Measurements from ENCODE around the gene COL25A1.
"Not testable (repeated sequence)": the region's sequence is repeated elsewhere in the genome, so short reads cannot be mapped to it uniquely, and the experiment has no call there.

The COL25A1 gene

DNA sequence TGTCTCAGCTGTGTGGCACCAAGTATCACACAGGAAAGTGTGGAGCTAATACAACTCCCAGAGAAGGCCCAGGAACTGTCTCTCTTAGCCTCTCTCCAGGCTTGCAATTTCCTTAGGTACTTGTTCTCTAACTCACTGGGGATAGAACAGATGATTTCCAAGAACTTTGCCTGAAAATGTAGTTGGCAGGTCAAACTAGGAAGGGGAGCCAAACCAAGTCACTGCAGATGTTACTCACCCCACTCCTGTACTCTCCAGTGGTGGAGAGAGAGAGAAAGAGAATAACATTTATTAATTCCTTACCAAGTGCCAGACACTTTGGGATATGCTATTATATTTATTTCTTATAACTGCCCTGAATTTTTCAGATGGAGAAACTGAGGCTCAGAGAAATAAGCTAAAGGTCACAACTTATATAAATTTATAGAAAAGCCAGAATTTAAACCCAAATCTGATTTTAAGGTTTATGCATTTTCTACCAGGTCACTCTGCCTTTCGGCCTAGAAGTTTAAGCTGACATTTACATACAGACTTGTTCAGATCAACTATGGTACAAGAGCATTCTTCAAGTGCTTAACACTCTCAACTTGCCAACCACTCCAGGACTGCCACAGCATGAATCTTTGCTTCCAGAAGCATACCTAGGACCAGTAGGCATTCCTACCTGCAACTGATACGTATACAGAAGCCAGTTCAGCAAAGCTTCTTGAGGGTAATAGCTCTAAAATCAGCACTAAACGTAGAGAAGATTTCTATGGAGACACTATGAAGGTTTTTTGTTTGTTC, 291.0 kb downstream of the COL25A1 start:
- Histone ChIP-seq H3K4me1 (ENCODE audit: control insufficient read depth in 1 of 2, insufficient read depth in 2 of 2, low read length in 2 of 2) (peaks cover 6 to 17% of the 10 kb centered on the region in 2 donors), H3K4me3 (ENCODE audit: low read depth in 1 of 2, low read length in 2 of 2) (no peak overlapping the region), H3K36me3 (ENCODE audit: control insufficient read depth in 1 of 2, insufficient read depth in 2 of 2, low read length in 2 of 2) (no peaks in the 10 kb centered on the region), H3K9me3 (ENCODE audit: control insufficient read depth in 1 of 2, low read length in 2 of 2) (no peaks in the 10 kb centered on the region), H3K9ac (ENCODE audit: low read depth in 1 of 2, low read length in 2 of 2) (no peak overlapping the region), H3K27ac (ENCODE audit: low read depth, low read length) (no peak overlapping the region), H3K27me3 (ENCODE audit: control insufficient read depth in 1 of 2, insufficient read depth in 2 of 2, low read length in 2 of 2) (no peaks in the 10 kb centered on the region)

DNA sequence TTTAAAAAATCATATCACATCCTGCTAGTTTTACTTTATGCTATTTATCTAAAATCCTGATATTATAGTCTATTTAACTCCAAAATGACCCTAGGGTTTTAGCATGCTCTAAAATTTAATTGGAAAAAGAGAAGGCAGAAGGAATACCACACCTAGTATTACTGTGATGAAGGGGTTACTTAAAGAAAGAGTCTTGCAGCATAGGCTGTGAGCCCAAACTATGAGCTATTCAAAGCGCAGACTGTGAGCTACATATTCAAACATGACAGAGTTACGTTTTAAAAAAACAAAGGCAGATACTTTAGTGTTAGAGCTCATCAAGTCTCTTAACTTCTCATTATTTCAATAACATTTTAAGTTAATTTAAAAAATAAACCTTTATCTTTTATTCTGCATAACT, 291.9 kb downstream of the COL25A1 start:
- Histone ChIP-seq H3K9me3 (ENCODE audit: control insufficient read depth in 1 of 2, low read length in 2 of 2) (no peaks in the 10 kb centered on the region), H3K27ac (ENCODE audit: low read depth, low read length) (no peak overlapping the region), H3K4me3 (ENCODE audit: low read depth in 1 of 2, low read length in 2 of 2) (no peak overlapping the region), H3K36me3 (ENCODE audit: control insufficient read depth in 1 of 2, insufficient read depth in 2 of 2, low read length in 2 of 2) (no peaks in the 10 kb centered on the region), H3K4me1 (ENCODE audit: control insufficient read depth in 1 of 2, insufficient read depth in 2 of 2, low read length in 2 of 2) (peaks cover 2 to 14% of the 10 kb centered on the region in 2 donors), H3K27me3 (ENCODE audit: control insufficient read depth in 1 of 2, insufficient read depth in 2 of 2, low read length in 2 of 2) (no peaks in the 10 kb centered on the region), H3K9ac (ENCODE audit: low read depth in 1 of 2, low read length in 2 of 2) (no peak overlapping the region)

DNA sequence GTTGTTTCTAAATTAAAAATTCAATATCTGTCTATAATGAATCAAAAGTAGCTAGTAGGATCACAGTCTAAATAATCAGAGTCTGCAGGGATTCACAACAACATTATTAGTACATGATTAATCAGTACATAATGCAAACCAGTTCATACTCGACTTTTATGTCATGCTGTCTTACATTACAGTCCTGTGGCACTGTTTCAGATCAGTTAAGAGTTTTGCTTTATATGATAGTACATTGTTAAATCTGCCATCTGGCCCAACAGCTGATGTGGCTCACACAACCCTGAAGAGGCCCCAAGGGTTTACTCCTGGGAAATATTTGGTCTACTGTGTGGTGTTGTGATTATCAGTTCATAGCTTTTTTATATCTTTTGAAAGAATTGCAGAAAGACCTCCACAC, 292.5 kb downstream of the COL25A1 start:
- no peaks in the 10 kb centered on the region for H3K9me3 ChIP-seq (ENCODE audit: control insufficient read depth in 1 of 2, low read length in 2 of 2)
- H3K9ac ChIP-seq (ENCODE audit: low read depth in 1 of 2, low read length in 2 of 2) = no peak overlapping the region
- H3K4me3 ChIP-seq (ENCODE audit: low read depth in 1 of 2, low read length in 2 of 2) = no peak overlapping the region
- H3K27ac ChIP-seq (ENCODE audit: low read depth, low read length) = no peak overlapping the region
- peaks cover 0 to 9% of the 10 kb centered on the region in 2 donors for H3K4me1 ChIP-seq (ENCODE audit: control insufficient read depth in 1 of 2, insufficient read depth in 2 of 2, low read length in 2 of 2)
- H3K27me3 ChIP-seq (ENCODE audit: control insufficient read depth in 1 of 2, insufficient read depth in 2 of 2, low read length in 2 of 2) = no peaks in the 10 kb centered on the region
- no peaks in the 10 kb centered on the region for H3K36me3 ChIP-seq (ENCODE audit: control insufficient read depth in 1 of 2, insufficient read depth in 2 of 2, low read length in 2 of 2)

DNA sequence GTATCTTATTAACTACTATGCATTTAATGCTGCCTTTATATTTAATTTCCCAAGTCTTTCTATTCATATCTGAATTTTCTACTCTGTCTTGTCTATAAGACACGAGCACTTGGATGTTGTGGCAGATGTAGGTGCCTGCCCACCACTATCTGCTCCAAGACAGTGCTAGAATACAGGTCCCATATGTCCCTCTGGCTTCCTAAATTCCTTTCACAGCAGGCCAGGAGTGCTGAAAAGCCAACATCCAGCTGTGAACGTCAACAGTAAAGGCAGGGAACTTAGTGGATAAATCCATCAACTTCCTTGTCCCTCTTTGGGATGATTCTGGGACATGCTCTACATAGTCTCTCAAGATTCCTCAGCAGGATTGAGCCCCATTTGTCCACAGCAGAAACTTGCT, 294.5 kb downstream of the COL25A1 start:
- H3K4me1 ChIP-seq (ENCODE audit: control insufficient read depth in 1 of 2, insufficient read depth in 2 of 2, low read length in 2 of 2) = peaks cover 0 to 5% of the 10 kb centered on the region in 2 donors
- H3K4me3 ChIP-seq (ENCODE audit: low read depth in 1 of 2, low read length in 2 of 2) = no peak overlapping the region
- no peaks in the 10 kb centered on the region for H3K27me3 ChIP-seq (ENCODE audit: control insufficient read depth in 1 of 2, insufficient read depth in 2 of 2, low read length in 2 of 2)
- H3K27ac ChIP-seq (ENCODE audit: low read depth, low read length) = no peak overlapping the region
- no peaks in the 10 kb centered on the region for H3K9me3 ChIP-seq (ENCODE audit: control insufficient read depth in 1 of 2, low read length in 2 of 2)
- no peak overlapping the region for H3K9ac ChIP-seq (ENCODE audit: low read depth in 1 of 2, low read length in 2 of 2)
- no peaks in the 10 kb centered on the region for H3K36me3 ChIP-seq (ENCODE audit: control insufficient read depth in 1 of 2, insufficient read depth in 2 of 2, low read length in 2 of 2)

DNA sequence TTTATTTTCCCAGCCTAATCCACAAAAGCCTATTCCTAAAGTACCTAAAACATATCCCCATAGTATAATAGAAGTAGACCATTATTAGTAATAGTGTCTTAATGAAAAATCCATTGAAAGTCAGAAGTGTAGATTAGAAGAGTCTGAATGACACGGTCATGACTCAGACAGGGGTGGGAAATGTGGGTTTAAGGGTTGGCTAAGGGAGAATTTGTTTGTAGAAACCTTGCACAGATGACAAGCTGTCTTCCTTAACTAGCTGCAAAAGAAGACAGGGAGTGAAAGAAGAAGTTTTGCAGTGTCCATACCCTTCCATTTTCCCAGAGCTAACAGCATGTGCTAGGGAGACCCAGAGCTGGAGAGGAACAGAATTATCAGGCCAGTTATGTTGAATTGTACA, 296.9 kb downstream of the COL25A1 start:
- no peak overlapping the region for H3K9ac ChIP-seq (ENCODE audit: low read depth in 1 of 2, low read length in 2 of 2)
- peaks cover 0 to 5% of the 10 kb centered on the region in 2 donors for H3K4me1 ChIP-seq (ENCODE audit: control insufficient read depth in 1 of 2, insufficient read depth in 2 of 2, low read length in 2 of 2)
- H3K36me3 ChIP-seq (ENCODE audit: control insufficient read depth in 1 of 2, insufficient read depth in 2 of 2, low read length in 2 of 2) = no peaks in the 10 kb centered on the region

DNA sequence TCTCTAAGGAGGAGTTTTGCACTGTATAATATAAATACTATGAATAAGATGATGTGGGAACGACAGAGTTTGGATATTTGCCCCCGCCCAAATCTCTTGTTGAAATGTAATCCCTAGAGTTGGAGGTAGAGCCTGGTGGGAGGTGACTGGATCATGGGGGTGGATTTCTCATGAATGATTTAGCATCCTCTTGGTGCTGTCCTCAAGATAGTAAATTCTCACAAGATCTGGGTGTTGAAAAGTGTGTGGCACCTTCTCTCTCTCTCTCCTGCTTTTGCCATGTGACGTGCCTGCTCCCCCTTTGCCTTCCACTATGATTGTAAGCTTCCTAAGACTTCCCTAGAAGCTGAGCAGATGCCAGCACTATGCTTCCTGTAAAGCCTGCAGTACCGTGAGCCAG, 298.0 kb downstream of the COL25A1 start:
- H3K27me3 ChIP-seq (ENCODE audit: control insufficient read depth in 1 of 2, insufficient read depth in 2 of 2, low read length in 2 of 2) = no peaks in the 10 kb centered on the region
- H3K9me3 ChIP-seq (ENCODE audit: control insufficient read depth in 1 of 2, low read length in 2 of 2) = no peaks in the 10 kb centered on the region
- H3K36me3 ChIP-seq (ENCODE audit: control insufficient read depth in 1 of 2, insufficient read depth in 2 of 2, low read length in 2 of 2) = no peaks in the 10 kb centered on the region
- H3K4me1 ChIP-seq (ENCODE audit: control insufficient read depth in 1 of 2, insufficient read depth in 2 of 2, low read length in 2 of 2) = no peaks in the 10 kb centered on the region
- no peak overlapping the region for H3K4me3 ChIP-seq (ENCODE audit: low read depth in 1 of 2, low read length in 2 of 2)
- H3K27ac ChIP-seq (ENCODE audit: low read depth, low read length) = no peak overlapping the region
- H3K9ac ChIP-seq (ENCODE audit: low read depth in 1 of 2, low read length in 2 of 2) = no peak overlapping the region

More for the DNA sequence above, 296.9 kb downstream of the COL25A1 start:
- no peaks in the 10 kb centered on the region for H3K9me3 ChIP-seq (ENCODE audit: control insufficient read depth in 1 of 2, low read length in 2 of 2)
- H3K27me3 ChIP-seq (ENCODE audit: control insufficient read depth in 1 of 2, insufficient read depth in 2 of 2, low read length in 2 of 2) = no peaks in the 10 kb centered on the region
- H3K27ac ChIP-seq (ENCODE audit: low read depth, low read length) = no peak overlapping the region
- no peak overlapping the region for H3K4me3 ChIP-seq (ENCODE audit: low read depth in 1 of 2, low read length in 2 of 2)

DNA sequence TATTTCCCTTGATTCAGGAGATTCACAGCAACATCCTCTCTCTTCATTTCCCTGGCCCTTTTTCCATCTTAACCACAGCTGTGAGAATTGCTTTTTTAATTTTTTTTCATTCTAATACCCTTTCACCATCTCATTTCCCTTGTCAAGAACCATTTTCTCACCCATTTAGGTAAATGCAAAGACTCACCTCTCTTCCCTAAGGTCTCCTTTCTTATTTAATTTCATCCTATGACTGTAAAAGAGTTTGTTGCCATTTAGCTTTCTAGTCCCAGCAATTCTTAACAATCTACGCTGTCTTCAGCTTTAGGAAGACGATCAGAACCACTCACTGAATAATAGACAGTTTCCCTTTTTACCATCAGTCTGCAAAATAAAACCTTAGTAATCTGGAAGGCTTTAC, 298.5 kb downstream of the COL25A1 start:
- Histone ChIP-seq H3K4me1 (ENCODE audit: control insufficient read depth in 1 of 2, insufficient read depth in 2 of 2, low read length in 2 of 2) (no peaks in the 10 kb centered on the region), H3K27ac (ENCODE audit: low read depth, low read length) (no peak overlapping the region), H3K9me3 (ENCODE audit: control insufficient read depth in 1 of 2, low read length in 2 of 2) (no peaks in the 10 kb centered on the region), H3K36me3 (ENCODE audit: control insufficient read depth in 1 of 2, insufficient read depth in 2 of 2, low read length in 2 of 2) (no peaks in the 10 kb centered on the region), H3K9ac (ENCODE audit: low read depth in 1 of 2, low read length in 2 of 2) (no peak overlapping the region), H3K27me3 (ENCODE audit: control insufficient read depth in 1 of 2, insufficient read depth in 2 of 2, low read length in 2 of 2) (no peaks in the 10 kb centered on the region), H3K4me3 (ENCODE audit: low read depth in 1 of 2, low read length in 2 of 2) (no peak overlapping the region)

DNA sequence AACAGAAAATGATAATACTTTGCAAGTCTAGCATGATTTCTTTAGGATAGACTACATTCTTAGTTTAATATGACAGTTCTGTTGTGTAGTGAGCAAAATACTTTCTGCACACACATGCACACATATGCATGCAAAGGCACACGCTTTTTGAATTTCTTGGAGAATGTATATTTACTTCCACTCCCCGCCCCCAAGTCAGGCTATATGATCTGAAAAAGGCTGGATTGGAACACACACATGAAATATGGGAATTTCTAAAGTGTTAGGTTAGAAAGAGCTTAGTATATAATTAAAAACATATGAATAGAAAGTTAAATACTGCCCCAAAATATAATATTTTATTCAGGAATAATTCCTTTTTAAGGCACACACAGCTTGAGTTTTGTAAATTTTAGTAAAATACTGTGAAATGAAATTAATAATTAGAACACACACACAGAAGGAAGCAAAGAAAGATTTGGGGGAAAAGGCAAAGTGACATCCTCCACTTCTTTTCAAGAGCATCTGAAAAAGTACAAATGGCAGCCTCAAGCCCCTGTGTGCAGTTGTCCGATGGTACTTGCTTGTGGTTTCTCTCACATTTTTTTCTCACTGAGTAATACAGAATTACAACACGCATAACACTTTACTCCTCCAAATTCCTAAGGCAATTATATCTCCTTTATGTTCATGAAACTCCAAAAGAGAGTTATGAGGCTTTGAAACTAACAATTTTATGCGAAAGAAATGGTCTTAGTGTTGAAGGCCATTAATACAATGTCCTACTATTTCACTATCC, 310.7 kb downstream of the COL25A1 start:
- Histone ChIP-seq H3K4me1 (ENCODE audit: control insufficient read depth in 1 of 2, insufficient read depth in 2 of 2, low read length in 2 of 2) (no peaks in the 10 kb centered on the region), H3K27ac (ENCODE audit: low read depth, low read length) (no peak overlapping the region), H3K9ac (ENCODE audit: low read depth in 1 of 2, low read length in 2 of 2) (no peak overlapping the region)

DNA sequence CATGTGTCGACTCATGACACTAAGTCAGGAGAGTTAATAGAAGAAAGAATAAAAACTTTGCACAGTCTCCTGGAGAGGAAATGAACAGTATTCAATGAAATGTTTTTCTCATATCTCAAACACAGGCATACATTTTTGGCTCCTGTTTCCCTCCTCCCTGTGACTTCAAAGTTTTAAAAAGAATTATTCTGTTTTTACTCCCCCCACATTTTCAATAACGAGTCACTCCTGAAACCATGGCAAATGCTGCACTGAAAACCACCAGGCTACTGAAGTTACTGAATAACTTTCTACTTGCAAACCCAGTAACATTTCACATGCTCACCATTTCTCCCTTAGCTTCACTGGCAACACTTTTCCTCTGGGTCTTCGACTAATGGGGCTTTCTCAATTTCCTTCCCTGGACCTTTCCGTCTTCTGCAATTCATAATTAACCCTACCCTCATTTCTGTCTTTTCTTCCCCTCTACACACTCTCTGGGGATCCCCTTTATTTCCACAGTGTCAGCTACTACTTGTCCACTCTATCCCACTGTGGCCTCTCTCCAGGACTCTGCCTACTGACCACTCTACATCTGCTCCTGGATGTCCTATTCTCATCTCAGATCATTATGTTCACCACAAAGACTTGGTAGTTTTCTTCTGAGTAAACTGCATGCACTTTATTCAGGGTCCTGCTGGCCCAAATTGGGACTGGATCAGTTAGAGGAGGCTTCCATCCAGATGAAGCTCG, 313.8 kb downstream of the COL25A1 start:
- Histone ChIP-seq H3K9me3 (ENCODE audit: control insufficient read depth in 1 of 2, low read length in 2 of 2) (no peaks in the 10 kb centered on the region), H3K9ac (ENCODE audit: low read depth in 1 of 2, low read length in 2 of 2) (no peak overlapping the region), H3K4me3 (ENCODE audit: low read depth in 1 of 2, low read length in 2 of 2) (no peak overlapping the region), H3K36me3 (ENCODE audit: control insufficient read depth in 1 of 2, insufficient read depth in 2 of 2, low read length in 2 of 2) (no peaks in the 10 kb centered on the region), H3K27me3 (ENCODE audit: control insufficient read depth in 1 of 2, insufficient read depth in 2 of 2, low read length in 2 of 2) (no peaks in the 10 kb centered on the region), H3K27ac (ENCODE audit: low read depth, low read length) (no peak overlapping the region), H3K4me1 (ENCODE audit: control insufficient read depth in 1 of 2, insufficient read depth in 2 of 2, low read length in 2 of 2) (no peaks in the 10 kb centered on the region)

More for the DNA sequence above, 310.7 kb downstream of the COL25A1 start:
- Histone ChIP-seq H3K27me3 (ENCODE audit: control insufficient read depth in 1 of 2, insufficient read depth in 2 of 2, low read length in 2 of 2) (no peaks in the 10 kb centered on the region), H3K36me3 (ENCODE audit: control insufficient read depth in 1 of 2, insufficient read depth in 2 of 2, low read length in 2 of 2) (no peaks in the 10 kb centered on the region), H3K4me3 (ENCODE audit: low read depth in 1 of 2, low read length in 2 of 2) (no peak overlapping the region), H3K9me3 (ENCODE audit: control insufficient read depth in 1 of 2, low read length in 2 of 2) (no peaks in the 10 kb centered on the region)

DNA sequence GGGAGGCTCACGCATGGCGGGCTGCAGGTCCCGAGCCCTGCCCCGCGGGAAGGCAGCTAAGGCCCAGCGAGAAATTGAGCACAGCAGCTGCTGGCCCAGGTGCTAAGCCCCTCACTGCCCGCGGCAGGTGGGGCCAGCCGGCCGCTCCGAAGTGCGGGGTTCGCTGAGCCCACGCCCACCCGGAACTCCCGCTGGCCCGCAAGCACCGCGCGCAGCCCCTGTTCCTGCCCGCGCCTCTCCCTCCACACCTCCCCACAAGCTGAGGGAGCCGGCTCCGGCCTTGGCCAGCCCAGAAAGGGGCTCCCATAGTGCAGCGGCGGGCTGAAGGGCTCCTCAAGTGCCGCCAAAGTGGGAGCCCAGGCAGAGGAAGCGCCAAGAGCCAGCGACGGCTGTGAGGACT, 318.0 kb downstream of the COL25A1 start:
- not testable (repeated sequence) for H3K27ac ChIP-seq (ENCODE audit: low read depth, low read length); H3K36me3 ChIP-seq (ENCODE audit: control insufficient read depth in 1 of 2, insufficient read depth in 2 of 2, low read length in 2 of 2); H3K27me3 ChIP-seq (ENCODE audit: control insufficient read depth in 1 of 2, insufficient read depth in 2 of 2, low read length in 2 of 2); H3K4me1 ChIP-seq (ENCODE audit: control insufficient read depth in 1 of 2, insufficient read depth in 2 of 2, low read length in 2 of 2); H3K4me3 ChIP-seq (ENCODE audit: low read depth in 1 of 2, low read length in 2 of 2); H3K9ac ChIP-seq (ENCODE audit: low read depth in 1 of 2, low read length in 2 of 2); H3K9me3 ChIP-seq (ENCODE audit: control insufficient read depth in 1 of 2, low read length in 2 of 2)
